ENCODE results near the gene PRSS33. TPM values are rescaled to one million over a fixed set of nuclear protein-coding genes. Genes with fewer than 3 reads are reported as not detected.

Gene PRSS33
- total RNA-seq, 1 donor from 2014 or later, result not detected

DNA sequence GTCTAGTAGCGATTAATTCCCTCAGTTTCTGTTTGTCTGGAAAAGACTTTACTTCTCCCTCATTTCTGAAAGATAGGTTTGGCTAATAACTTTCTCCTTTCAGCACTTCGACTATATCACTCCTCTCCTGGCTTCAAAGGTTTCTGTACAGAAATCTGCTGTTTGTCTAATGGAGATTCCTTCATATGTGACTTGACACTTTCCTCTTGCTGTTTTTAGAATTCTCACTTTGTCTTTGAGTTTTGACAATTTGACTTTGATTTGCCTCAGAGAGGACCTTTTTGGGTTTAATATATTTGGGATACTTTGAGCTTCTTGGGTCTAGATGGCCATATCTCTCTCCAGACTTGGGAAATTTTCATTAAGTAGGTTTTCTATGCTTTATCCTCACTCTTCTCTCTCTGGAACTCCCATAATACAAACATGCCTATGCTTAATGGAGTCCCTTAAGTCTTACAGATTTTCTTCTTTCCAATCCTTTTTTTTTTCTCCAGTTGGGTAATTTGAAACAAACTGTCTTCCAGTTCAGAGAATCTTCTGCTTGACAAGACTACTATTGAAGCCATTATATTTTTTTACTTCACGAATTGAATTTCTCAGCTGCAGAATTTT is 21.9 kb upstream of the PRSS33 start:
- TF ChIP-seq, protein P1, sequence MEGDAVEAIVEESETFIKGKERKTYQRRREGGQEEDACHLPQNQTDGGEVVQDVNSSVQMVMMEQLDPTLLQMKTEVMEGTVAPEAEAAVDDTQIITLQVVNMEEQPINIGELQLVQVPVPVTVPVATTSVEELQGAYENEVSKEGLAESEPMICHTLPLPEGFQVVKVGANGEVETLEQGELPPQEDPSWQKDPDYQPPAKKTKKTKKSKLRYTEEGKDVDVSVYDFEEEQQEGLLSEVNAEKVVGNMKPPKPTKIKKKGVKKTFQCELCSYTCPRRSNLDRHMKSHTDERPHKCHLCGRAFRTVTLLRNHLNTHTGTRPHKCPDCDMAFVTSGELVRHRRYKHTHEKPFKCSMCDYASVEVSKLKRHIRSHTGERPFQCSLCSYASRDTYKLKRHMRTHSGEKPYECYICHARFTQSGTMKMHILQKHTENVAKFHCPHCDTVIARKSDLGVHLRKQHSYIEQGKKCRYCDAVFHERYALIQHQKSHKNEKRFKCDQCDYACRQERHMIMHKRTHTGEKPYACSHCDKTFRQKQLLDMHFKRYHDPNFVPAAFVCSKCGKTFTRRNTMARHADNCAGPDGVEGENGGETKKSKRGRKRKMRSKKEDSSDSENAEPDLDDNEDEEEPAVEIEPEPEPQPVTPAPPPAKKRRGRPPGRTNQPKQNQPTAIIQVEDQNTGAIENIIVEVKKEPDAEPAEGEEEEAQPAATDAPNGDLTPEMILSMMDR (IDR thresholded peaks at IDR 0.05; ENCODE audit: insufficient read depth, low read length, poor library complexity, severe bottlenecking), result no peak
- DNase-seq (ENCODE audit: low read depth), result no peak
- Histone ChIP-seq H3K36me3 (ENCODE audit: control insufficient read depth, insufficient read depth, low read length) (no peaks in the 10 kb centered on the region), H3K27me3 (ENCODE audit: control insufficient read depth, insufficient read depth, low read length) (peaks cover 11% of the 10 kb centered on the region), H3K4me3 (ENCODE audit: low read depth, low read length) (no peak overlapping the region)

DNA sequence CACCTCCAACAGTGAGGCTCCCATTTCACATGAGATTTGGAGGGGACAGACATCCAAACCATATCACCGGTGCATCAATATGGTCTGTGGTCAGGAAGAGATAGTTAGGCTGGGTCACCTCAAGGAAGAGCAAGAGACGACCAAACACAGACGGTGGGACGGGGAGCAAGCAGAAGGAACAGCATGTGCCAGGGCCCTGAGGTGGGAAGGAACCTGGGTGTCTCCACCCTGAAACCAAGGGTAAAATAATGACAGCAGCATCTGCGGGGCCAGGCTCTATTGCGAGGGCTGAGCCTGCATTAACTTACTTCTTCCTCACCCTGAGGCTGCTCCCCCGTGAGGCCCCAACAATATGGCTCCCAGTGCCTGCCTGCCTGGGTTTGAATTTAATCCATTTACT is 20.8 kb upstream of the PRSS33 start:
- H3K36me3 ChIP-seq (ENCODE audit: control insufficient read depth, insufficient read depth, low read length), result no peaks in the 10 kb centered on the region
- TF ChIP-seq, protein P1 (IDR thresholded peaks at IDR 0.05; ENCODE audit: insufficient read depth, low read length, poor library complexity, severe bottlenecking), result no peak
- DNase-seq (ENCODE audit: low read depth), result no peak

DNA sequence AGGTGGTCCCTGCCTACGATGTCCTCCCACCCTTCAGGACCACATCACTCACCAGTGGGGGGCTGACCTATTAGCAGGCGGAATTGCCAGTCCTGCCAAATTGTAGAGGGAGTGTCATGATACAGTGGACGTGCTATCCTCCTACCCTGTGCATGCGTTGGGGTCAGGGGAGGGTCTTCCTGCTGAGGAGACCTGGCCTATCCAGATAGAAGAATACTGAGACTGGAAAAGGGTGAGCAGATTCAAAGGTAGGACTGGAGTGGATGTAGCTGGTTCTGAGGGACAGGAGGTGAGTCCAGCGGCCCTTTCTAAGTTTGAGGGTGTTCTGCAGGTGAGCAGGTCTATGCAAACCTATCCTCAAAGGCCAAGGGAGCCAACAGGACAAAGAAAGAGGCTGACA is 18.9 kb upstream of the PRSS33 start:
- no peak for DNase-seq (ENCODE audit: low read depth)
- Histone ChIP-seq H3K36me3 (ENCODE audit: control insufficient read depth, insufficient read depth, low read length) (no peaks in the 10 kb centered on the region), H3K4me3 (ENCODE audit: low read depth, low read length) (no peak overlapping the region), H3K27me3 (ENCODE audit: control insufficient read depth, insufficient read depth, low read length) (peaks cover 7% of the 10 kb centered on the region)
- TF ChIP-seq, protein P1 (IDR thresholded peaks at IDR 0.05; ENCODE audit: insufficient read depth, low read length, poor library complexity, severe bottlenecking), result no peak

More for the DNA sequence above, 20.8 kb upstream of the PRSS33 start:
- H3K27me3 ChIP-seq (ENCODE audit: control insufficient read depth, insufficient read depth, low read length), result peaks cover 11% of the 10 kb centered on the region
- no peak overlapping the region for H3K4me3 ChIP-seq (ENCODE audit: low read depth, low read length)

DNA sequence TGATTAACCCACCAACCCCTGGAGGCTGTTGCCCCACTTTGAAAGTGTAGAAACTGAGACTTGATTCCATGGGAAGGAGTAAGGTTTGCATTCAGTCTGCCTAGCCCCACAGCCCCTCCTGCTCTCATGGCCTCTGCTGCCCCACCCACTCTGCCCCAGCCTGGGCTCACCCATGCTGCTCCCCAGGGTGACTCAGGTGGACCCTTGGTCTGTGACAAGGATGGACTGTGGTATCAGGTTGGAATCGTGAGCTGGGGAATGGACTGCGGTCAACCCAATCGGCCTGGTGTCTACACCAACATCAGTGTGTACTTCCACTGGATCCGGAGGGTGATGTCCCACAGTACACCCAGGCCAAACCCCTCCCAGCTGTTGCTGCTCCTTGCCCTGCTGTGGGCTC is 17.4 kb upstream of the PRSS33 start:
- TF ChIP-seq, protein P1 (IDR thresholded peaks at IDR 0.05; ENCODE audit: insufficient read depth, low read length, poor library complexity, severe bottlenecking), result no peak
- H3K36me3 ChIP-seq (ENCODE audit: control insufficient read depth, insufficient read depth, low read length), result no peaks in the 10 kb centered on the region
- no peak for DNase-seq (ENCODE audit: low read depth)
- no peak overlapping the region for H3K4me3 ChIP-seq (ENCODE audit: low read depth, low read length)
- H3K27me3 ChIP-seq (ENCODE audit: control insufficient read depth, insufficient read depth, low read length), result peaks cover 7% of the 10 kb centered on the region

DNA sequence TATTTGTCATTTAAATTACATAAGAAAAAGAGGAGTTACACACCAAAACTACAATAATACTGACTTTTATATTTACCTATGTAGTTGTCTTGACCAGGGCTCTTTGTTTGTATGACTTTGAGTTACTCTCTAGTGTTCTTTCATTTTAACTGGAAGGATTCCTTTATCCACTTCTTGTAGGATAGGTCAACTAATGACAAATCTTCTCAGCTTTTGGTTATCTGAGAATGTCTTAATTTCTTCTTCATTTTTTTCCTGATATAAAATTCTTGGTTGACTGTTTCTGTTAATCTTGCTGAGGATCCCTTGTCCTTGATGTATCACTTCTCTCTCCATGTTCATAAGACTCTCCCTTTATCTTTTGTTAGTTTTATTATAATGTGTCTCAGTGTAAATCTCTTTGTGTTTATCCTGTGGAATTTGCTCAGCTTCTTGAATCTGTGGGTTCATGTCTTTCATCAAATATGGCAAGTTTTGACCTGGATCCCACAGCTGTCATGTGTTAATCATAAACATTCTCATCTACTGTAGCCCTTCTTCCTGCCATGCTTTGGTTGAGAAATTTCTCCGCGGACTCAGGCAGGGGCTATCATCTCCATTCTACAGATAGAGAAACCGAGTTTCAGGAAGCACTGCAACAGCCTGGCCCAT is 16.3 kb upstream of the PRSS33 start:
- TF ChIP-seq, protein P1 (IDR thresholded peaks at IDR 0.05; ENCODE audit: insufficient read depth, low read length, poor library complexity, severe bottlenecking), result no peak
- peaks cover 7% of the 10 kb centered on the region for H3K27me3 ChIP-seq (ENCODE audit: control insufficient read depth, insufficient read depth, low read length)
- no peak overlapping the region for H3K4me3 ChIP-seq (ENCODE audit: low read depth, low read length)
- no peaks in the 10 kb centered on the region for H3K36me3 ChIP-seq (ENCODE audit: control insufficient read depth, insufficient read depth, low read length)
- no peak for DNase-seq (ENCODE audit: low read depth)

DNA sequence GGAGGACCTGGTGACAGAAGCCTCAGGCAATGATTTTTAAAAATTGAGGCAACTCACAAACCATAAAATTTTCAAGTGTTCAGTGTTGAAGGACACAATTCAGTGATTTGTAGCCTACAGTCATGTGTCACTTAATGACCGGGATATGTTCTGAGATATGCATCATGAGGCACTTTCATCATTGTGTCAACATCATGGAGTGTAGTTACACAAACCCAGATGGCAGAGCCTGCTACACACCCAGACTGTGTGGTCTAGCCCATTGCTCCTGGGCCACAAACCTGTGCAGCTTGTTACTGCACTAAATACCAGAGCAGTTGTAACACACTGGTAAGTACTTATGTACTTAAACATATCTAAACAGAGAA is 12.5 kb upstream of the PRSS33 start:
- no peak overlapping the region for H3K4me3 ChIP-seq (ENCODE audit: low read depth, low read length)
- TF ChIP-seq, protein P1 (IDR thresholded peaks at IDR 0.05; ENCODE audit: insufficient read depth, low read length, poor library complexity, severe bottlenecking), result no peak
- peaks cover 1% of the 10 kb centered on the region for H3K27me3 ChIP-seq (ENCODE audit: control insufficient read depth, insufficient read depth, low read length)
- peak; percentile 58 for DNase-seq (ENCODE audit: low read depth)
- no peaks in the 10 kb centered on the region for H3K36me3 ChIP-seq (ENCODE audit: control insufficient read depth, insufficient read depth, low read length)
